Esophagus squamous epithelium (tissue), 5 donors: ENCODE results near the gene METTL6. TPM values are rescaled to one million over a fixed set of nuclear protein-coding genes. Genes with fewer than 3 reads are reported as not detected.

Experiments used
- DNase-seq: peaks from one replicate; lab custom pipeline; 2025; lab: John Stamatoyannopoulos, UW
- H3K27ac ChIP-seq, 4 donors: fragments of 200-600 bp; sonication (generic); one replicate each; pipeline ENCODE4 v1.5.1; 2016 to 2019; ENCODE audit warnings: mild to moderate bottlenecking in 1 of 4
- H3K27me3 ChIP-seq, 4 donors: fragments of 200-600 bp; sonication (generic); 1 replicate in 3 of 4; 2 replicates in 1 of 4; pipeline versions ENCODE4 v1.5.1 to v1.6.0; 2017 to 2021; ENCODE audit warnings: antibody characterized with exemption in 1 of 4
- H3K36me3 ChIP-seq, 3 donors: fragments of 200-600 bp; sonication (generic); one replicate each; pipeline ENCODE4 v1.5.1; 2016 to 2019
- H3K4me1 ChIP-seq, 3 donors: fragments of 200-600 bp; sonication (generic); one replicate each; pipeline ENCODE4 v1.5.1; 2017 to 2019
- H3K4me3 ChIP-seq, 4 donors: fragments of 200-600 bp; sonication (generic); 1 replicate in 3 of 4; 2 replicates in 1 of 4; pipeline ENCODE4 v1.5.1; 2016 to 2019; ENCODE audit warnings: mild to moderate bottlenecking in 2 of 4, moderate library complexity in 1 of 4
- H3K9me3 ChIP-seq, 3 donors: fragments of 200-600 bp; sonication (generic); one replicate each; pipeline ENCODE4 v1.5.1; 2016 to 2019
- POLR2A ChIP-seq, 4 donors: fragments of 450-650 bp; IDR thresholded peaks; one replicate each; pipeline ENCODE4 v1.6.1; 2017; ENCODE audit warnings: antibody characterized with exemption in 4 of 4, mild to moderate bottlenecking in 4 of 4, moderate library complexity in 3 of 4
- WGBS, 2 donors: methylation state at CpG; one replicate each; pipeline ENCODE4 v1.1.5; 2018; 5-methylcytosine and 5-hydroxymethylcytosine counted together
- intact Hi-C: fragments of 100-400 bp; cut with DNase I; formaldehyde crosslinking; loops from one replicate; pipeline ENCODE4 v1.15.0; 2022
- small RNA-seq, 4 donors: library from RNA; depleted of rRNA; stranded (forward); fragments of <200 nt; gene quantifications; one replicate each; pipeline ENCODE3, GENCODE V24; 2016
- total RNA-seq, 4 donors: library from RNA; depleted of rRNA; stranded (reverse); fragments of >200 nt; gene quantifications; one replicate each; pipeline ENCODE4 v1.1.0, GENCODE V29; 2016
- TF ChIP-seq, protein P1 (sequence below), 6 experiments: fragments of 450-650 bp in 4 of 6; fragments of 200-600 bp in 2 of 6; sonication (generic) in 2 of 6; IDR thresholded peaks; one replicate each; pipeline ENCODE4 v1.5.1; 2016 to 2019; ENCODE audit warnings: antibody characterized with exemption in 6 of 6, mild to moderate bottlenecking in 4 of 6, moderate library complexity in 4 of 6
- donor health status: DM: yes; HTN: yes; CAD: no.

Gene METTL6
- total RNA-seq, 4 donors from 2014 or later: 5.8 to 16.4 (median 12.9) TPM

DNA sequence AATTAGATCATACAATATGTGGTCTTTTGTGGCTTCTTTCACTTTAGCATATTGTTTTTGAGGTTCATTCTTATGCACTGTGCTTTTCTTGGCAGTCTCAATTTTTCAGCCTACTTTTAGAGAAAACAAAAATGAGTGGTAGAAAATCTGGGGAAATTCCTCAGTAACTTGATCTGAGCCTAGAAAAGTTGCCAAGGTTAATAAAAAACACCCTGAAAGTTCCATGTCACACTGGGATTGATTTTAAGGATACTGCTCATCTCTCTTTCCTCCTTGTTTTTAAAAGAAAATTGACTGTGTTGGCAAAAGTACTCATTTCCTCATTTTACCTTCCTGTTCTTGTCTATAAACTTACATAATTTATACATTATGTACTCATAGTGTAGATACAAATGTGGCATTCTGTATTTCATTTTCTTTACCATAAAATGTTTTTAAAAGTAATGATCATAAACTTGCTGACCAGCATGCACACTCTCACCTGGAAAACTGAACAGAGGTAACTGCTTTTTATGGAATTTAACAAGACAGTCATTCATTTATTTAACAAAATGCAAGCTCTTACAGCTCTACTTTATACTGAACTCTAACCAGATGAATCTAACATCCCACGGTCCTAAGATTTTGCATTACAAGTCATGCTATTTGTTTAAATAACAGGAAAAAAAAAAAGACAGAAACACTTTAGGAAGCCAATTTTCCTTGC lies 66.4 kb downstream of the METTL6 start:
- WGBS, 2 donors: 23 to 41% methylated on average over 1 of the region's 1 CpG
- TF ChIP-seq, protein P1, sequence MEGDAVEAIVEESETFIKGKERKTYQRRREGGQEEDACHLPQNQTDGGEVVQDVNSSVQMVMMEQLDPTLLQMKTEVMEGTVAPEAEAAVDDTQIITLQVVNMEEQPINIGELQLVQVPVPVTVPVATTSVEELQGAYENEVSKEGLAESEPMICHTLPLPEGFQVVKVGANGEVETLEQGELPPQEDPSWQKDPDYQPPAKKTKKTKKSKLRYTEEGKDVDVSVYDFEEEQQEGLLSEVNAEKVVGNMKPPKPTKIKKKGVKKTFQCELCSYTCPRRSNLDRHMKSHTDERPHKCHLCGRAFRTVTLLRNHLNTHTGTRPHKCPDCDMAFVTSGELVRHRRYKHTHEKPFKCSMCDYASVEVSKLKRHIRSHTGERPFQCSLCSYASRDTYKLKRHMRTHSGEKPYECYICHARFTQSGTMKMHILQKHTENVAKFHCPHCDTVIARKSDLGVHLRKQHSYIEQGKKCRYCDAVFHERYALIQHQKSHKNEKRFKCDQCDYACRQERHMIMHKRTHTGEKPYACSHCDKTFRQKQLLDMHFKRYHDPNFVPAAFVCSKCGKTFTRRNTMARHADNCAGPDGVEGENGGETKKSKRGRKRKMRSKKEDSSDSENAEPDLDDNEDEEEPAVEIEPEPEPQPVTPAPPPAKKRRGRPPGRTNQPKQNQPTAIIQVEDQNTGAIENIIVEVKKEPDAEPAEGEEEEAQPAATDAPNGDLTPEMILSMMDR (IDR thresholded peaks at IDR 0.05): no peak
- TF ChIP-seq POLR2A (IDR thresholded peaks at IDR 0.05): no peak
- Histone ChIP-seq H3K27me3 (no peaks in the 10 kb centered on the region), H3K36me3 (no peaks in the 10 kb centered on the region), H3K4me1 (peaks cover 4 to 37% (median 5%) of the 10 kb centered on the region in 3 donors), H3K4me3 (no peak overlapping the region), H3K27ac (no peak overlapping the region), H3K9me3 (no peaks in the 10 kb centered on the region)
- intact Hi-C loops: no loop called here
- DNase-seq: no peak

Small RNA genes within 50 kb of the gene (small RNA-seq; reads per million reads assigned to genes)
- gene HMGN2P7: 0 reads per million in 4 donors
- 0 reads per million in 4 donors for gene RNU6-1024P

Other genes starting within 250 kb of the METTL6 start
- 10 to 100 TPM; 20.7 to 52.5 (median 27.0) TPM for gene CAPN7, start 221.3 kb downstream of the METTL6 start, total RNA-seq
- gene SH3BP5, start 95.0 kb downstream of the METTL6 start, total RNA-seq: 10 to 100 TPM in 3 of 4 donors, 1 to 10 TPM in 1; 8.5 to 33.8 (median 18.0) TPM
- gene EAF1, start 54 bp upstream of the METTL6 start, total RNA-seq: 10 to 100 TPM; 15.8 to 23.5 (median 21.0) TPM
- 1 to 10 TPM in 1 of 4 donors, under 1 TPM in 3; 0.70 to 1.1 (median 0.89) TPM for gene COLQ, start 94.2 kb upstream of the METTL6 start, total RNA-seq
- gene HACL1, start 174.0 kb upstream of the METTL6 start, total RNA-seq: 10 to 100 TPM in 2 of 4 donors, 1 to 10 TPM in 2; 3.3 to 22.3 (median 9.4) TPM
- 10 to 100 TPM in 3 of 4 donors, 1 to 10 TPM in 1; 7.7 to 16.6 (median 12.3) TPM for gene BTD, start 174.2 kb upstream of the METTL6 start, total RNA-seq